ENCODE data around the gene LRRC75A. TPM values are rescaled to one million over a fixed set of nuclear protein-coding genes. Genes with fewer than 3 reads are reported as not detected.

LRRC75A gene
- total RNA-seq, 1 experiment from 2014 or later = 3.4 TPM

DNA sequence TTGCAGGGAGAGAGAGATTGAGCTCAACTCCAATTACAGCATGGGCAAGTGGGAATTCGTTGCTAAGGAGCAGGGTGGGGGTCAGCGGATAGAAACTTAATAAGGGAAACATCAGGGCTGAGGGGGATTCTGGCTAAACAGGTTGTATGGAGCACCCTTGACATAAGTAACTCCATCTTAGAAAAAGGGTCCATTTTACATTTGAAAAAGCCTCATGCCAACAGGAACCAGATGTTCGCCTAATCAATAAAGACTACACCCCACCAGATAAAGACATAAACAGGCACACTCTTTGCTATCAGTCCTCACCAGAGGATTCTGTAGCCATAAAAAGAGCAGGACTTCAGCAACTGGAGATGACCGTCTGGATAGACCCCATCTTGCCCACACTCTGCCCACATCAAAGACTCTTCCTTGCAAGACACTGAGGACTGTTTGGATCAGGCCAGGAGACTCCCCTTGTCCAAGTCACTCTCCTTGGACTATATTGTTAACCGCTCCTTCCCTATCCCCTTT lies 1.6 kb upstream of the LRRC75A start:
- no peak for DNase-seq (ENCODE audit: low spot score)

DNA sequence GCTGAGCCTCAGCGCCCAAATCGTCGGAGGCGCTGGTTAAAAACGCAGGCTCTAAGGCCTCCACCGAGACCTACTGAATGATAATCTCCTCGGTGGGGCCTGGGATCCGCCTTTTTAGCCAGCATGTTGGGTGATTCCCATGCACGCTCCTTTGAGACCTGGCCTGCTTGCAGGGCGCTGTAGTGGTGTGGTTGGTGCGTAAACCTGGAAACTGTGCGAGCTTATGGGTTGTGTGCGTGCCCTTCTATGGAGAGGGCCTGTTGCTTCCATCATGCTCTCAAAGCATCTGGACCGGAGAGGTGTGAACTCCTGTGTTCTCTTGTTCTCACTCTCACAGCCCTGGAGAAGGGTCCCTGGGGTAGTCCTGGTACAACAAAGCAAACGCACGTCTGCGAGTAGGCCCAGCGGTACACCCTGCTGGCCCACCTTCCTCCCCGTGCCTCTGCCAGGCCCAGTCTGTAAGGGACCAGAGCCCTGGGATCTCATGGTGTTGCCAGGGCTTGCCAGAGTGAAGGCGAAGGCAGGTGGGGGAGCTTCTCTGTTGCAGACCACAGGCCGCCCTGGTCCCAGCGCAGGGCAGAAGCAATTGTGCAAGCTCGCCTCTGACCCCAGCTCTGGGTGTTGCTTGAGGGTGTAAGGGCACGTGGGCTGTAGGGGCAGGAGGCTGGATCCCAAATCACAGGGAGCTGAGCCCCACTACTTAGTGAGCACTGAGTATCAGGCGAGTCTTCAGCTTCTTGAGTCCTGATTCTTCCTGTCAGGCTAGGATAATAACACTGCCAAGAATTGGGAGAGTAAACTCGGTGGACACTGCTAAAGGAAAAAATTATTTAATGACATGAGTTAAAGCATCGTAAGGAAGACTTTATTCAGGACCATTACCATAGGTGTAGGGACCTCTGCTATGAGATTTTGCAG lies 879 bp upstream of the LRRC75A start:
- no peak for DNase-seq (ENCODE audit: low spot score)

DNA sequence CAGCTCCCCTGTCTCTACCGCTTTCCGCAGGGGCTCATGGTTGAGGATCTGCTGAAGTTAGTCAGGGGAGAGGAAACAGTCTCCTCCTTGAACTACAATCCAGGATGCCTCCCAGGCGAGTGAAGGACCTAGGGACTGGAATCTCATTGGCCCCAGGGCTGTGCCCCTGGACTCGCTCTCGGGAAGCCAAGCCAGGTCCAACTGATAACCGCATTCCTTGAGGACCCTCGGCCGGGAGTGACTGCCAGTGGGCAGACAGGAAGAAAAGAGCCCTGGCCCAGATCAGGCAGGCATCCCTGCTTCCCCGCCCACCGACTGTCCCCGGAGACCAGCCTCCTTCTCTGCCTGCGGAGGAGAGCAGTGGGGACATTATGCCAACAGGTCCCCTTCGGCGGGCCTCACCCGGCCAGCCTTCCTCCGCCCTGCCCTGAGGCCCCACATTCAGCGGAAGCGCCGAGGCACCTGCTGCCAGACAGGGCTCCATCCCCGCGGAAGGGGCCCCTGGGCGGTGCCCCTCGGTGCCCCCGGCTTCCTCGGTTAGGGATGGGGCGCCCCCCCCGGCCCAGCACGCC lies 776 bp downstream of the LRRC75A start:
- no peak for DNase-seq (ENCODE audit: low spot score)

DNA sequence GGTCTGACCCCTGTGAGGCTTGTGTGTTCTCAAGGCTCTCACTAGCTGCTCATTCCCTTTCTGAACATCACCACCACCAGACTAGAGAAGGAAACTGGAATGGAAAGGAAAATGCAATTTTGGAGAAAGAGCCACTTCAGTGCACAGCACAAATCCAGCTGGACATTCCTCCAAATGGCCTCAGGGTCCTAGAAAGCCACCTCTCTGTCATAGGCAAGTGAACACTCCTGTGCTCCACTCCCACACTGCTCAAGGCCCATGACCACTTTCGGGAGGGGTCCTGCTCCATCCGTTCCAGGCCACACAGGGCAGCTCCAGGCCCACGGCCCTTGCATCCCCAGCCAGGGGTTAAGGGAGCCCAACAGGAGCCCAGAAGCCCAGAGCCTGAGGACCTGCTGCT lies 2.6 kb downstream of the LRRC75A start:
- no peak for DNase-seq (ENCODE audit: low spot score)

DNA sequence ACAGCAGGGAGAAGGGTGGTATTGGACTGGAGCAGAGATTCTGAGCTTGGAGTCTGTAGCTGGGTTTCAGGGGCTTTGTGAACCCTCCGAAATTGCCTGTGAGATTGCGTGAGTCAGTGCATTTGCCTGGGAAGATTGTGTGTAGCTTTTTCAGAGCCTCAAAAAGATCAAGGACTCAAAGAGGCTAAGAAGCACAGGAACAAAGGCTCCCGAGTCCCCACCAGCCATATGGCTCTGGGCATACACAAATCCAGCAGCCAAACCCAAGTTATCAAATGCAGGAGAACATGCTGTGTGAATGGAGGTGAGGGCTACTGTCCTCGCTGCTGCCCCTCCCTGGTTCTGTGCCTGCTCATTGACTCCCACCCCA lies 3.0 kb downstream of the LRRC75A start:
- no peak for DNase-seq (ENCODE audit: low spot score)

DNA sequence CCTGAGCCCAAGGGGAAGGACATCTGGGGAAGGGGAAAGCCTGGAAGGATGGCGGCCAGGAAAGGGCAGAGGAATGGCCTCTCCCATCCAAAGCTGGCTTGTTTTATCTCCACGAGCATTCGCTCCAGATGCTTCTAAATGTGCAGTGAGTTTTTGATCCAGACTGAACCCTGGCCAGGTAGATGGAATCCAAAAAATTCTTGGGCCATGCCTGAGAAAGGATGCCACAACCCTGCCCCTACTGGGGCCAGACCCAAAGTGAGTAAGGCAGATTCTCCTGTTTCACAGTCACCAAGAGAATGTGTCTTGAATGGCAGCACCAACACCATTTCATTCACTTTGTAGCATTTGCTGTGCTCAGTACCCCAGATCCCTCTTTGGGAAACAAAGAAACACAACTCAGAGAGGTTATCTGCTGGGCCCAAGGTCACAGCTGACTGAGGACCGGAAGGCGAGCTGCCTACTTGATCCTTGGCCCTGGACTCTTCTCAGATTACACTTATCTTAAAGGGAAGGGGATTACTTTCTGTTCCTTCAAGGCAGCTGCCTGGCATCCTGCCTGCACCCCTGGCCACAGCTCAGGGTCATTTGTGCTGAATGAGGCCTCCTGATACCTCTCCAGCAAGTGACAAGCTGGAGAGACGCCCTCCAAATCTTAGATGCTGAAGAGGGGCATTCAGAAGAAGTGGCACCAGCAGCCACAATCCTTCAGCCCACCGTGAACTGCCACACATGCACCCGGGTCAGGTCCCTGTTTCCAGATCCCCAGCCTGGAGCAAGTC lies 3.6 kb downstream of the LRRC75A start:
- no peak for DNase-seq (ENCODE audit: low spot score)

DNA sequence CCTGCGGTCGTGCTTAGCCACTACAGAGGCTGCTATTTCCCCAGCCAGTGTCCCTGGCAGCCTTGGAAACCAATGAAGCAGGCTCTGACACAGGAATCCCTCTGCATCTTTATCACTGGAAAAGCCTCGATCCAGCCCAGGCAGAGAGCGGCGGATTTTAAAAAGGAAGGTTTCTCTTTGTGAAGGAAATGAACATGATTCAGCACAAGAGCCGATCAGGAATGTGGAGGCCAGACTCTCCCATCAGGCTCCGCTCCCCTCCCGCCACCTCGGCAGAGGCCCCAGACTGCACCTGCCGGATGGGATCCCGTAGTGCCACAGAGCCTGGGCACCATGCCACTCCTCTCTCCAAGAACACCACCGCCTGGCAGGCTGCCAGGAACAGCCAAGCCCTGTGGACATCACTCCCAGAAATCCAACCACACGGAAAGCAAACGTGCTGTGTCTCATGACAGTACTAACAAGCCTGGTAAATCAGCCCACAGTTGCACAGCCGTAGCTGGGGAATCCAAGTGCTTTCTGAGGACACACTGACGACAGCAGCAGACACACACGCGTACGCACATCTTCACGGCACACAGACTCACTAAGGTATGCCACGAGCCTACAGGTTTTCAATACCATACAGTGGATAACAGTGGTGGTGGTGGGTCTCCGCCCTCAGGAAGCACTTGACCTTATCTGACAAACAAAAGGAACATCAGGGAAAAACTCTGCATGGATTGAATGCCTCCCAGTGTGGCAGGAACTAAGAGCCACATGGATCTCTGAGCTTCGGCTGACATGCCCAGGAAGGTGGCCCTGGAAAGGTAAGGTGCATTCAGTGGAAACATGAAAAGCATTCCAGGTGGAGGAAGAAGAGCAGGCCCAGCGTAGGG lies 5.4 kb downstream of the LRRC75A start:
- peak; percentile 89 for DNase-seq (ENCODE audit: low spot score)

DNA sequence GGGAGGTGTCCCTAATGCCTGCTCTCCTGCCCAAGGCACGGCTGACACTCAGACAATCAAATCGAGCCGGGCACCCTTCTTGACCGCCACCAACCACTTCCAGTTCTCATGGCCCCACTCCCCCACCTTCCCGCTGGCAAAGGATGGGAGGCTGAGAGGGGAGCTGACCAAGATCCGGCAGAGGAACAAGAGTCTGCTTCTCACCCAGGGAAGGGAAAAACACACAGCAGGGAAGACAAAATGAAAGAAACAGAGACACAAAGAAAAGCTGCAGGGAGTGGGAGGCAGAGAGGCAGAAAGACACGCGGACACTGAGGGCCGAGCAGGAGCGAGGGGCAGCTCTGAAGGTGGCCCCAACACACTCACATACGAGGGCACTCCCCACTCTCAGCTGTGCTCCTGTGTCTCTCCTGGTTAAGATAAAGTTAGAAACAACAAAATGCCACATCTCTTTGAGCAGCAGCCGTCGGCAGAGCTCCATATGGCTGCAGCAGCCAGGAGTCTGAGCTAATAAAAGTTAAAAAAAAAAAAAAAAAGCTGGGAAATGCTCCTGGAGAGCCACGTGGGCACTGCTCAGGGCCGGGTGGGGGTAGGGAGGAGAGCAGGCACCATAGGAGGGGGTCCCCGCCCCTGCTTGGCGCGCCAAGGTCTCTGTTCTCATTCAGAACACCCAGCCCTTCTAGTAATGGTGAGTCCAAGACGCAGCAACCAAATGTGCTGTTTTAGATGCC lies 7.4 kb downstream of the LRRC75A start:
- DNase-seq (ENCODE audit: low spot score) = no peak

DNA sequence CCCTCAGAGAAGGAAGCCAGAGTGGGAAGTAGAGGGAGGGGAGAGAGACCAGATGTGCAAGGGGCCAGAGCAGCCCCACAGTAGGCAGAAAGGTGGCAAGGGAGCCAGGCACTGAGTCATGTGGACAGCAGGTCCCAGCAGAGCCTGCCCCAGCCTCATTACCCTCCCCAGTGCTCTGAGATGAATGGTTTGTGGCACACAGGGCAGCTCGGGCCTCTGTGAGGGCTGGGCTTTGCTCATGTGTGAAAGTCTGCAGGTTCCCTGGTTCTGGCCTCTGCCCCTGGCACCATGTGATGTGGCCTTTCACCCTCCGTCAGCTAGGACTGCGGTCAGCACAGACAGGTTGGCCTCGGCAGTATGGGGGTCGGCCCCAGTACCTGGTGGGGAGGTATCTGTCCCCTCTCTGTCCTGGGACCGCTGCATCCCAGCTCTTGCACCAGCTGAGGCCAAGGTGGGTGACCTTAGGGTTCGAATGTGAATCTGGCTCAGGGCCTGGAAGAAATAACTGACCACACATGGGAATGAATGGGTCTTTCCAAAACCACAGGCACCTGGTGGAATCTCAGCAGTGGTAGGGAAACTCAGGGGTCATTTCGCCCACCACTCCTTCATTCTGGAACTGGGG lies 8.9 kb downstream of the LRRC75A start:
- DNase-seq (ENCODE audit: low spot score) = no peak

DNA sequence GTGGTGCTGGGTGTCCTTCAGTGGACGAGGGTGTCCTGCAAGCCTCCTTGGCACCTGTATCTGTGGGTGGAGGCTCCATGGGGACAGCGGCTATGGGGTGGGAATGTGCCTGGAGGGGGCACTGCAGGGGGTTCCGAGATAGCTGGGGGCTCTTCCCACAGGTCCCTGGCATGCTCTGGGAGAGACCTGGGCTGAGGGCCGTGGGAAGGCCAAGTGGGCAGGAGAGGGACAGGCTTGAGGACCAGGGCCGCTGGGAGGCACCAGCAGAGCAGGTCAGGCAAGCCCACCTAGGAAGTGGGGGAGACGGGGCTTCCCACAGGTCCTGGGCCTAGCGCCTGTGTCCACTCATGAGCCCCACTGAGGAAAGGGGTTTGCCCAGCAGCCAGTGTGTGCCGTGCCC lies 9.7 kb downstream of the LRRC75A start:
- no peak for DNase-seq (ENCODE audit: low spot score)

DNA sequence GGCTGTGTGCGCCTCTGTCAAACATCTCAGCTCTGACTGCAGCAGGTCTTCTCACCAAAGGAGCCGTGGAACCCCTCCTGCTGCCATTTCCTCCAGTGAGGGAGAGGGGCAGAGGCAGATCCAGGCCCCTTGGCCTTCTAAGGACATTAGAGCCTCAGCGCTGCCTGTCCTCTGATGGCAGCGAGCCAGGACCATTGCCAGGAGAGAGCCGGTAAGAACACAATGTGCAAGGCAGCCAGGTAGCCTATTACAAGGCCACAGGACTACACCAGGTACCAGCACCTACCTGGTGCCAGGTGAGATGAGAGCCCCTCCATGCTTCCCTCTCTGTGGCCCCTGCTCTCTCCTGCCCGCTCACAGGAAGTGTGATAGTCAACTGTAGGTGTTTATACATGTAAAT lies 11.0 kb downstream of the LRRC75A start:
- no peak for DNase-seq (ENCODE audit: low spot score)

DNA sequence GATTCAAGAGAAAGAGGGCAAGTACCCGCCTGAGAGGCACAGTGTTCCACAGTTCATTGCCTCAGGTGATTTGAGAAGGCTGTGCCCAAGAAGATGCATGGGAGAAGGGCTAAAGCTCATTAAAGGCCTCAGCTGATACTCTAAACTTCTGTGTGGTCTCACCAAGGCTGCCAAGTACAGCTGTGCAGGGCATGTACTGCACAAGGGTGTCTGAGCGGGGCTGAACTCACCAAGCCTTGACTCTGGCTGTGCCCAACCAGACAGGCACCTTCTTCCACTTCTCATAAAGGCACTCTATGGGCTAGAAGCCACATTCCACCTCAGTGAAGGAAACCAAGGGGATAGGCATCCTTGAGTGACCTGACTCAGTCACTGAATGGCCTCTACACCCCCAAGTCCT lies 12.7 kb downstream of the LRRC75A start:
- no peak for DNase-seq (ENCODE audit: low spot score)

DNA sequence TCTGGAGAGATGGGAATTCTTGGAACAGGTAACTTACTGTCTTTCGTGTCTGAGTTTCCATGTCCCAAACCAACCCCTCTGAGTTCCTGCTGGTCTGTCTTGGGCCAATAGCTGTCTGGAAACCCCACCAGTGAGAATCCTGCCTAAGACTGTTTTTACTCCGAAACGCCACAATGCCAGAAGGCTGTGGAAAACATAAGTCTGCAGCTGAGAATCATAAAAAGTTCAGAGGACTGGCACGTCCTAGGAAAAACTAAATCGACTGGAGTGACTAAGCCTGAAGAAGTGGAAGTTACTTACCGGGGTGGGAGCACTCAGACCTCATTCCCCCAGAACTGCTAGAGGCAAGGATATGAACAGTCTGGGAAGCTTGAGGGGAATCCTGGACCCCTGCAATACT lies 13.3 kb downstream of the LRRC75A start:
- no peak for DNase-seq (ENCODE audit: low spot score)

DNA sequence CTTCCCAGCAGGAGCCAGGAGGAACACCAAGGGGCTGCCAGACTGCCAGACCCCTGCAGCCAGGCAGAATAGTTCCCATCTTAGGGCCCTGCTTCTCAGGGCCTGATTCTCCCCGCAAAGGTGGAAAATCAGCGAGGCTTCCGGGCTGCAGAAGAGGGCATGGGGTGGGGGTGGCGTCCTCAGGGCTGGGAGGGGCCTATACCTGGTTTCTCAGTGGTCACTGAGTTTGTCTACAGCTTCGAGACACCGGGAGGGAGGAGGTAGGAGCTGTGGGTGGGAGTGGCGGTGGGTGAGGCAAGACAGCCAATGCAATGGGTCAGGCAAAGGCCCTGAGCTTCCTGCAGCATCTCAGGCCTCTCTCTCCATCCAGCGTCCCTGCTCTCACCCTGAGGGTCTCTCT lies 14.3 kb downstream of the LRRC75A start:
- DNase-seq (ENCODE audit: low spot score) = no peak

DNA sequence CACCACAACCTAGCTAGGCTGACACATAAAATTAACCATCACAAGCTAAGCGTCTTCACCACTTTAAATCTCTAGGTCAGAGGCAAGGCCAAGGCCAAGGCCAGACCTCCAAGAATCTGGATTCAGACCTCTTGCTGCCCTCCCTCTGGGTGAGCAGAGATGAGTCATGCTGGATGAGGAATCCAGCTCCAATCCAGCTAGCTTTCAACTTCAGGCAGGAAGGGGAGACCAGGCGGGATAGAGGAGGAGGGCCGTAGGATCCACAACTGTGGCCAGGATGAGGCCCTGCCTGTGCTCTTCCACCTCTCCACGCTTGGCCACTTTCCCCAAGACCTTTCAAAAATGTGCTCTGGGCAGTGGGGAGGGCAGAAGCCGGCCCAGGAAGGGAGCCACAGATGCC lies 14.7 kb downstream of the LRRC75A start:
- DNase-seq (ENCODE audit: low spot score) = peak; percentile 91

DNA sequence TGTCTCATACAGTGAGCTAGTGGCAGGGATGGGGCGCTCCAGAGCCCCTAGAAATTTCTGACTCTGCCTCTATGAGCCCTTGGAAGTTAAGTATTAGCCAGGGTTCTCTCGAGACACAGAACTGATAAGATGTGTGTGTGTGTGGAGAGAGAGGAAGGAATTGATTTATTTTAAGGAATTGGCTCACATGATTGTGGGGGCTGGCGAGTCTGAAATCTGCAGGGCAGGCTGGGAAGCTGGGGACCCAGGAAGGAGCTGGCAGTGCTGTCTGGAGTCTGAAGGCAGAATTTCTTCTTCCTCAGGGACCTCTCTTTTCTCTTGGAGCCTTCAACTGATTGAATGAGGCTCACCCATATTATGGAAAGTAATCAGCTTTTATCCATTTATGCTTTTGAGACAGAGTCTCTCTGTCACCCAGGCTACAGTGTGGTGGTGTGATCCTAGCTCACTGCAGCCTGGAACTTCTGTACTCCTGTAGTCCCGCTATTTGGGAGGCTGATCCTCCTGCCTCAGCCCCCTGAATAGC lies 16.8 kb downstream of the LRRC75A start:
- no peak for DNase-seq (ENCODE audit: low spot score)

DNA sequence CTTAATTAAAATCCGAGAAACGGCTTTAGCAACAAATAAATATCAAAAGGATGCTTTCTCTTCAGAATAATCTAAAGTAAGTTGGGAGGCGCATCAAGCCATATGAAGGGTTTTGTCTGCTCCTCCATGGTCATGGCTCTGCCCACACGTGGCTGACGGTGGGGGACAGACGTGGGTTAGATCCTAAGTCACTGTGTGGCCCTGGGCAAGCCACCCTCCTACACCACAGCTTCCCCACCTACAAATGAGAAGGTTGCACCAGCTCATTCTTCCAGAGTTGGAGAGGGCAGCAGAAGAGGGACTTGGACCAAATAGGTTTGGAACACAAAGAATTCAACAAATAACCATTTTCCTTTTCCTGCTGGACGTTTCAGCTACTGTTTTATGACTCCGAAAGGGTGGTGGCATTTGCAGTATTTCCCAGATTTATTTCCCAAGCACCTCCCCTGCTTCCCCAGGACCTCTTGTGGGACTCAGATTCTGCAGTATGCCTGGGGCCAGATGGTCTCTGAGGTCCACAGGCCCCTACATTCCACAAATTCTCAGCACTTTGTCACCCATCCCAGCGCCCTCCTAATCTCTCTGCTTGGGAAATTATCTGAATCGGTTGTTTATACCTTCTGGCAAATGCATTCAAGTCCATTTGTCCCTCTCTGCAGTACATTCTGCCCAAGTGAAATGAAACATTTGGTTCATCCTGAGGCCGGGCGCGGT lies 17.8 kb downstream of the LRRC75A start:
- DNase-seq (ENCODE audit: low spot score) = peak; percentile 27

DNA sequence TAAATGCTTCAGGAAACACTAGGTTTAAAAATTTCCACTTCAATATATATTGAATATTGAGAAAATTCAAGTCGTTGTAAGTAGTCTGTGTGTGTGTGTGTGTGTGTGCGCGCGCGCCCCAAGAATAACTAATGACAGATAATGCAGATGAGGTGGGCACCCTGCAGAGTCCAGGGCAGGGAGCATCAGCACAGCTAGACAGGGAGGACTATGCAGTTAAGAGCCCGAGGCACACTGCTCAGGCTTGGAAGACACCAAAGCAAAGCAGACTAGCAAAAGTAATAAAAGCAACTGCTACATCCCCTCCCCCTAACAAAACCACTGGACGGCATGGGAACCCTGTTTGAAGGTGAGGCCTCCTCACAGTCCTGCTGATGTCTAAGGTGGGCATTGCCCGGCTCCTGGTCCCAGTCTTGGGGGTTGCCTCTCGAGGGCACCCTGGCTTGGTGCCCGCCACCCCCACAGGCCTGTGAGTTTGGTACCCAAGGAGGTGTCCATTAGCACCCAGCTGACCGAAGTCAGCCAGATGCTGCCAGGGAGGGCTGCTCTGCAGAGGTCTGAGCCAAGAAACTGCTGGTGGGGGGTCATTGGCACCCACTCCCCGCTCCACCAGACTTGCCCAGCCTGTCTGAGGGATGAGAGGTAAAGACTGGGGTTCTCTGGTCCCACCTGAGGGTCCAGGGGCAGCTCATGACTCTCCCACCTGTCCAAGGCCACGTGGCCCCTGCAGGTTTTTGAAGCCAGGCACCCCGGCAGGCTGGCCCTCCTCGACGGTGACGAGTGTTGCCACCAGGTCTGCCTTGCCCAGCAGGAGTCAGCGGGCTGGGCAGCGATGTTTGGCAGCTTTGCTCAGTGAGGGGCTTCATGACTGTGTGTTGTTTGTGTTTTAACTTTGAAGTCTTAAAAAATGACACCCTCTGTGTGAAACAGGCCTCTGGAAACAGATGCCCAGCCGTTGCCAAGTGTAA lies 18.7 kb downstream of the LRRC75A start:
- no peak for DNase-seq (ENCODE audit: low spot score)
